ENCODE results near the gene LRRC8B. TPM values are rescaled to one million over a fixed set of nuclear protein-coding genes. Genes with fewer than 3 reads are reported as not detected.

Gene LRRC8B
- total RNA-seq, 1 donor from 2014 or later: 1.2 TPM

DNA sequence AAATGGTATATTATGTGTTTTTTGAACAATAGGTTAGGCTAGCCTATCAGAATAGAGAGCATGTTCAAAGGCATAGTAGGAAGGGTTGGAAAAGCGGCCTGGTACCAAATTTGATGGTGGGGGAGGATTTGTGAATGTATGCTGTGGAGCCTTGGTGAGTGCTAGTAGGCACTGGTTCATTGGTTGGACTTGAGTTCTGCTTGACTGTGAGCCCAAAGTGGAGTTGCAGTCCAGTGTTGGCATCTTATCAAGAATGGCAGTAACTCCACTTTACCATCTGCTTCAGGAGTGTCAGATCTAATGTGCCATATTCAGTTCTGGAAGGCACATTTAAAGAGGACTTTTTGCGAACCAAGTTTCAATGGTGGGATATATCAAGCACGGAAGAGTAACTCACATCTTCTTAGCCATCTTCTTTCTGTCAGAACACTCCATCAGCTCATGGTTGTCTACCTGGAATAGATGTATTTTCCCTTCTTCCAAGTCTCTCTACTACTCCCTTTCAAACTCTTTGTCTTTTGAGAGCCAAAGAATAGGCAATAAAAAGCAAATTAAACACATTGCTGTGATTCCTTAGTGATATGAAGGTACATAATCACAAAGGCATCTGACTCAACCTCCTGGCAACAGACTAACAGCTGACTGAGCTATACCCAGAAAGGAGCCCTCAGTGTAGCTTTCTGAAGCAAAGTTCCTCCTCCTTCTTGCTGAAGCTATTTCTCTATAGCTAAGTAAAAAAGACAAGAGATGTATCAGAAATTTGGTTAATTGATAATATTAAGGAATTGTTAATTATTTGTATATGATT is 21.7 kb downstream of the LRRC8B start:
- Mint-ChIP-seq H3K27me3 (ENCODE audit: low read depth) (no peaks in the 10 kb centered on the region), H3K4me1 (ENCODE audit: low read depth) (peaks cover 5% of the 10 kb centered on the region), H3K9me3 (ENCODE audit: low read depth) (peaks cover 3% of the 10 kb centered on the region), H3K27ac (ENCODE audit: unreplicated experiment) (no peak overlapping the region), H3K36me3 (ENCODE audit: low read depth) (no peaks in the 10 kb centered on the region), H3K4me3 (ENCODE audit: unreplicated experiment) (no peak overlapping the region)
- no peak for DNase-seq (ENCODE audit: low spot score)
- TF ChIP-seq, protein P1, sequence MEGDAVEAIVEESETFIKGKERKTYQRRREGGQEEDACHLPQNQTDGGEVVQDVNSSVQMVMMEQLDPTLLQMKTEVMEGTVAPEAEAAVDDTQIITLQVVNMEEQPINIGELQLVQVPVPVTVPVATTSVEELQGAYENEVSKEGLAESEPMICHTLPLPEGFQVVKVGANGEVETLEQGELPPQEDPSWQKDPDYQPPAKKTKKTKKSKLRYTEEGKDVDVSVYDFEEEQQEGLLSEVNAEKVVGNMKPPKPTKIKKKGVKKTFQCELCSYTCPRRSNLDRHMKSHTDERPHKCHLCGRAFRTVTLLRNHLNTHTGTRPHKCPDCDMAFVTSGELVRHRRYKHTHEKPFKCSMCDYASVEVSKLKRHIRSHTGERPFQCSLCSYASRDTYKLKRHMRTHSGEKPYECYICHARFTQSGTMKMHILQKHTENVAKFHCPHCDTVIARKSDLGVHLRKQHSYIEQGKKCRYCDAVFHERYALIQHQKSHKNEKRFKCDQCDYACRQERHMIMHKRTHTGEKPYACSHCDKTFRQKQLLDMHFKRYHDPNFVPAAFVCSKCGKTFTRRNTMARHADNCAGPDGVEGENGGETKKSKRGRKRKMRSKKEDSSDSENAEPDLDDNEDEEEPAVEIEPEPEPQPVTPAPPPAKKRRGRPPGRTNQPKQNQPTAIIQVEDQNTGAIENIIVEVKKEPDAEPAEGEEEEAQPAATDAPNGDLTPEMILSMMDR (IDR thresholded peaks at IDR 0.05): no peak

DNA sequence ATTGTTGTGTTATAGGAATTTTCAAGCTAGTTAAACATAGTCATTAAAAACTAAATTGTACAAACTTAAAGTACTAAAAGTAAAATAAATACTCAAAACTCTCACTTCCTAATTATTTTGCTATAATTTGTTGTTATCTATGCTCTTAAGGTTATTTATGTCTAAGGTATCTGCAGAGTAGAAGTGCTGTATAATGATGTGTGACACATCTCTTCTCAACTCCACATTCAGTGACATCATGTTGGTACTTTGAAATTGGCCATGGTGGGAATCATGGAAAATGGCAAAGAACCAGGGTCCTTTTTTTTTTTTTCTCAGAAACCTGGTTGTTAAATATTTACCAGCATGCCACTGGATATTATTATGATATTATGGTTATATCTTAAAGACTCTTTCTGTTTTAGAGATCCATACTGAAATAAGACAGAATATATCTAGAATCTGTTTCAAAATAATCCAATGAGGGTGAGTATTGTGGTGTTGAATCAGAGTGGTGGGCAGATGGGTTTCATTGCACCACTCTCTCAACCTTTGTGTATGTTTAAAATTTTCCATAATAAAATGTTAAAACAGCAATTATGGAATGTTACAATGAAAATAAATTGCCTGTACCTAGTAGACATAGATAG is 22.4 kb downstream of the LRRC8B start:
- Mint-ChIP-seq H3K4me3 (ENCODE audit: unreplicated experiment) (no peak overlapping the region), H3K36me3 (ENCODE audit: low read depth) (no peaks in the 10 kb centered on the region), H3K9me3 (ENCODE audit: low read depth) (peaks cover 3% of the 10 kb centered on the region), H3K4me1 (ENCODE audit: low read depth) (peaks cover 5% of the 10 kb centered on the region), H3K27me3 (ENCODE audit: low read depth) (no peaks in the 10 kb centered on the region), H3K27ac (ENCODE audit: unreplicated experiment) (no peak overlapping the region)
- TF ChIP-seq, protein P1 (IDR thresholded peaks at IDR 0.05): no peak
- no peak for DNase-seq (ENCODE audit: low spot score)

DNA sequence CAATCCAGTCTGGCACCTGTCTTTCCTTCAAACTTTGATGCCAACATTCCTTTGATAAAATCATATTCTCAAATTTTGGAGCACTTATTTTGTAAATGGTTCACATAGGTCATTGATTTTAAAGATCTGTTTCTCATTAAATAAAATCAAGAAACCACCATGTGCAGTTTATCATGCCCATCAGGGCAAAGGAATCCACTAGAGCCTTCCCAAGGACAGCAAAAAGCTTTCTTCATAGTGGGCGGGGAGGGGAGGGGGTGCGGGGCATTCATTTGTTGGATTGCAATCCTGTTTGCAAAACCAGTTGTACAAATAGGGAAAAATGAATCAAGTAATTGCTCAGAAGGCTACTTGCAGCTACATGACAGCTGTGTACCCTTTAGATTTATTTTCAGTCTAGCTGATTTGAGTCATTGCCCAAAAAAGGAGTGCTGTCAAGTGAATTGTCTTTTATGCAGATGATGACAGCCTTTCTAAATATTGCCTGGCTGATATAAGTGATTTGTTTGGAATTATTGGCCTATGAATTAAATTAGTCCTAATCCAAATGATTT is 23.0 kb downstream of the LRRC8B start:
- Mint-ChIP-seq H3K4me1 (ENCODE audit: low read depth) (peaks cover 5% of the 10 kb centered on the region), H3K4me3 (ENCODE audit: unreplicated experiment) (no peak overlapping the region), H3K9me3 (ENCODE audit: low read depth) (peaks cover 3% of the 10 kb centered on the region), H3K27me3 (ENCODE audit: low read depth) (no peaks in the 10 kb centered on the region), H3K36me3 (ENCODE audit: low read depth) (no peaks in the 10 kb centered on the region), H3K27ac (ENCODE audit: unreplicated experiment) (no peak overlapping the region)
- no peak for DNase-seq (ENCODE audit: low spot score)
- TF ChIP-seq, protein P1 (IDR thresholded peaks at IDR 0.05): no peak

DNA sequence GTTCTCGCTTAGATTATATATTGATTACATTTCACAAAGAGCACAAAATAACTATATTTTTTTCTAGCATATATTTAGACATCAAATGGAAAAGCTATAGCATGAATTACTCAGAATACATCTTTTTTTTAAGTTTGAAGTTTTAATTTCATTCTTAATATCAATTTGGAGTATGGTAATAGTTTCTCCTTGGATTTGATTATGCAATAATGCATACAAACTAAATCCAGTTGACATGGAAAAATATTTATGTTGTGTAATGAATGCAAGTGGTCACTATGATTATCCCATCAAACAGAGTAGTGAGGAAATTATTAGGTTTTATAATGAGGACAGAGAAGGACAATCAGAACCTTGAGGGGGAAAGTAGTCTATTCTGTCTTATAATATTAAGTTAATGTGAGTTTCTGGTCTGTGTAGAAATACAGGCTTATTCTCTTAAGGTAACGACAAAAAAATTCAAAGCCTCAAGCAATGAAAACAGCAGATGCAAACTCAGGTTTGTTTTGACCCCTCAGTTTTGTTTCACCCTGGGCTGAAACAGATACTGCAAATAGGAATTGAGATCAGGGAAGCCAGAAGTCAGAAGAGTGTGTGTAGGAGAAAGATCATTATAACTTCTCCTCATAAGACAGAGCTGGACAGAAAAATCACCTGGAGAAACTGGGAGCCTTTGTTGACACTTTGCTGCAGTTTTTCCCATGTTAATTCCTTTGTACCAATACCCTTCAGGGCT is 23.7 kb downstream of the LRRC8B start:
- TF ChIP-seq, protein P1 (IDR thresholded peaks at IDR 0.05): no peak
- Mint-ChIP-seq H3K4me3 (ENCODE audit: unreplicated experiment) (no peak overlapping the region), H3K36me3 (ENCODE audit: low read depth) (no peaks in the 10 kb centered on the region), H3K4me1 (ENCODE audit: low read depth) (peaks cover 5% of the 10 kb centered on the region), H3K27ac (ENCODE audit: unreplicated experiment) (no peak overlapping the region), H3K27me3 (ENCODE audit: low read depth) (no peaks in the 10 kb centered on the region), H3K9me3 (ENCODE audit: low read depth) (peaks cover 3% of the 10 kb centered on the region)
- no peak for DNase-seq (ENCODE audit: low spot score)

DNA sequence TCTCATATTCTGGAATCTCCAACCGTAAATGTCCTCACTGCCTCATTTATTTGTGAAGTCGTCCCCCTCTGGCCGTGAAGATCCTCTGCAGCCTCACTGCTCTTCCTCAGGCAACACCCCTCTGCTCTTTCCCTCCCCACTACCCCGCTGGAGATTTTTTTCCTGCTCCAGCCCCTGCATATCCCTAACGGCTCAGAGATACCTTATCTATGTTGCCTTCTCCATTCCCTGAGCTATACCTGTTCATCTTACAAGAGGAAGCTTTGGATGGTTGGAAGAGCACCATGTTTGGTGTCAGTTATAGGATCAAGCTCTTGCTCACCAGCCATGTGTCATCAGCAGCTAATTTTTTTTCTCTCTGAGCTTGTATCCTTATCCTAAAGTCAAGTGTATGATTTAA is 26.4 kb downstream of the LRRC8B start:
- no peak for DNase-seq (ENCODE audit: low spot score)
- H3K27me3 Mint-ChIP-seq (ENCODE audit: low read depth): no peaks in the 10 kb centered on the region
- TF ChIP-seq, protein P1 (IDR thresholded peaks at IDR 0.05): no peak
- no peaks in the 10 kb centered on the region for H3K9me3 Mint-ChIP-seq (ENCODE audit: low read depth)
- no peaks in the 10 kb centered on the region for H3K36me3 Mint-ChIP-seq (ENCODE audit: low read depth)
- H3K27ac Mint-ChIP-seq (ENCODE audit: unreplicated experiment): no peak overlapping the region
- no peak overlapping the region for H3K4me3 Mint-ChIP-seq (ENCODE audit: unreplicated experiment)
- peaks cover 5% of the 10 kb centered on the region for H3K4me1 Mint-ChIP-seq (ENCODE audit: low read depth)
